Epithelial cell of proximal tubule (primary cell): Measurements from ENCODE around the gene SLC10A6. TPM values are rescaled to one million over a fixed set of nuclear protein-coding genes. Genes with fewer than 3 reads are reported as not detected.

ENCODE experiments used
- DNase-seq: peaks from one replicate; pipeline ENCODE4 v3.0.0-alpha.2; 2011; ENCODE audit warnings: low read depth
- H3K4me3 ChIP-seq: 2 replicates; pipeline ENCODE4 v1.5.1; 2011; ENCODE audit warnings: low read depth, mild to moderate bottlenecking, low read length
- total RNA-seq: library from RNA; depleted of rRNA; stranded (reverse); fragments of >200 nt; gene quantifications from 2 replicates; pipeline ENCODE4 v1.2.3, GENCODE V29; 2015
- TF ChIP-seq, protein P1 (sequence below): conservative IDR thresholded peaks from 2 replicates; pipeline ENCODE4 v1.5.1; 2012; ENCODE audit warnings: low read depth, mild to moderate bottlenecking, low read length

SLC10A6 gene
- total RNA-seq, 1 donor from 2014 or later: not detected

DNA sequence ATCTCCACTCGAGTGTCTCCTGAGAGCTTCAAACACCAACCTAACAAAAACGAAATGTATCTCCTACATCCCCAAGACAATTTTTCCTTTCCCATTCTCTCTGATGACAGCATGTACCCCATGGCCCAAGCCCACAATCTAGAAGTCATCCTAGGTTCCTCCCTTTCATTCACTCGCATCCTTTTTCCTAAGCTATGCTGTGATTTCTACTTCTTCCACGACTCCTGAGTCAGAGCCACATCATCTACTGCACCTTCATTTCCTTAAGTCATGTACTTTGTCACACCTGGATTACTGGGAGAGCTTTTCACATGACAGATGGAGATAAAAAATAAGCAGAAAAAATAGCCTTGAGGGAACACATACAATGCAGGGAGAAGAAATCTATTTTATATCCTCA is 23.0 kb upstream of the SLC10A6 start:
- TF ChIP-seq, protein P1, sequence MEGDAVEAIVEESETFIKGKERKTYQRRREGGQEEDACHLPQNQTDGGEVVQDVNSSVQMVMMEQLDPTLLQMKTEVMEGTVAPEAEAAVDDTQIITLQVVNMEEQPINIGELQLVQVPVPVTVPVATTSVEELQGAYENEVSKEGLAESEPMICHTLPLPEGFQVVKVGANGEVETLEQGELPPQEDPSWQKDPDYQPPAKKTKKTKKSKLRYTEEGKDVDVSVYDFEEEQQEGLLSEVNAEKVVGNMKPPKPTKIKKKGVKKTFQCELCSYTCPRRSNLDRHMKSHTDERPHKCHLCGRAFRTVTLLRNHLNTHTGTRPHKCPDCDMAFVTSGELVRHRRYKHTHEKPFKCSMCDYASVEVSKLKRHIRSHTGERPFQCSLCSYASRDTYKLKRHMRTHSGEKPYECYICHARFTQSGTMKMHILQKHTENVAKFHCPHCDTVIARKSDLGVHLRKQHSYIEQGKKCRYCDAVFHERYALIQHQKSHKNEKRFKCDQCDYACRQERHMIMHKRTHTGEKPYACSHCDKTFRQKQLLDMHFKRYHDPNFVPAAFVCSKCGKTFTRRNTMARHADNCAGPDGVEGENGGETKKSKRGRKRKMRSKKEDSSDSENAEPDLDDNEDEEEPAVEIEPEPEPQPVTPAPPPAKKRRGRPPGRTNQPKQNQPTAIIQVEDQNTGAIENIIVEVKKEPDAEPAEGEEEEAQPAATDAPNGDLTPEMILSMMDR: no peak
- H3K4me3 ChIP-seq: no peak overlapping the region
- DNase-seq: no peak

DNA sequence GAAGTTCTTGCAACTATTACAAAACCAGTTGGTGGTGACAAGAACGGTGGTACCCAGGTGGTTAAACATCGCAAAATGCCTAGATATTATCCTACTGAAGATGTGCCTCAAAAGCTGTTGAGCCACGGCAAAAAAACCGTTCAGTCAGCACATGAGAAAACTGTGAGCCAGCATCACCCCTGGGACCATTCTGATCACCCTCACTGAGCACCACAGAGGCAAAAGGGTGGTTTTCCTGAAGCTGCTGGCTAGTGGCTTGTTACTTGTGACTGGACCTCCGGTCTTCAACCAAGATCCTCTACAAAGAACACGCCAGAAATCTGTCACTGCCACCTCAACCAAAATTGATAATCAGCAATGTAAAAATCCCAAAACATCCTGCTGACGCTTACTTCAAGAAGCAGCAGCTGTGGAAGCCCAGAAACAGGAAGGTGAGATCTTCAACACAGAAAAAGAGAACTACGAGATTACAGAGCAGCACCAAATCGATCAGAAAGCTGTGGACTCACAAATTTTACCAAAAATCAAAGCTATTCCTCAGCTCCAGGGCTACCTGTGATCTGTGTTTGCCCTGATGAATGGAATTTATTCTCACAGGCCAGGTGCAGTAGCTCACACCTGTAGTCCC is 21.4 kb upstream of the SLC10A6 start:
- TF ChIP-seq, protein P1: no peak
- no peak for DNase-seq
- H3K4me3 ChIP-seq: no peak overlapping the region

DNA sequence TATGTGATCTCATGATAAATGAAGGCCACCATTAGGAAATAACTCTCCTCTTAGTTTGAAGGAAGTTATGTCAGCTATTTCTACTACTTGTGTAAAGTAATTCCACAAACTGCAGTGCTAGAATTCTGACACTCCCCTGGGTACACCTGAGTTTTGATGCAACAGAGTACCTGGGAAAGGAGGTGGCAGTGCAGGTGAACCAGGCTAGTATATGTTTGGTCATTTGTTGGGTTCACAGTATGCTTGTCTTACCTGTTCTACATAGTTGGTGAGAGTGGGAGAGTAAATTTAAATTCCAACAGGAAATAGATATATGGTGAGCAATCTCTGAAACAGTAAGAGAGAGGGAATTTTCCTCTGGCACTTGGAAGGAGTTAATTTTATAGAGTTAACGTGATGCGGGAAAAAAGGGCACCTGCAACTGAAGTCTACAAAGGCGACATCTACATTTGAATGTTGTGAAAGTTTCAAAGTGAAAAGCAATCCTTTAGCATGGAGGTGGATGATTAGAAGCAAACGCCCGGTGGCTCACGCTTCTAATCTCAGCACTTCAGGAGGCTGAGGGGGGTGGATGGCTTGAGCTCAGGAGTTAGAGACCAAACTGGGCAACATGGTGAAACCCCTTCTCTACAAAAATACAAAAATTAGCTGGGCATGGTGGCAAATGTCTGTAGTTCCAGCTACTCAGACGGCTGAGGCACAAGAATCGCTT is 8.3 kb upstream of the SLC10A6 start:
- no peak for DNase-seq
- TF ChIP-seq, protein P1: no peak
- H3K4me3 ChIP-seq: no peak overlapping the region

DNA sequence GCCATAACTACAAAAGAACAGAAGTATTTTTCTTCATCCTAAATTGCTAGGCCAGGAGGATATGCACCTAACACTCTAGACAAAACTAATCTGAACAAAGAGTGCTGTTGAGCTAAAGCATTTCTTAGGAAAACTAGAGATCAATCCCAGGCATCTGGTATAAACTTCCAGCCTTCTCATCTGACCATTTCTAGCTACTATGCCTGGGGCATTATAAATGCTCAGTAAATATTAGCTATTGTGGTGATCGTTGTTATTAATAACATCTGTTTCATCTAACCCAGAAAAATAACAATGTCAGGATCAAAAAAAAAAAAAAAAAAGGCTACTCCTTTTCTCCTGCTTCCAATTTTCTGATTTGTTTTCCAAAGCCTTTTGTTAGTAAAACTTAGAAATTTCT is 7.7 kb upstream of the SLC10A6 start:
- DNase-seq: no peak
- no peak overlapping the region for H3K4me3 ChIP-seq
- TF ChIP-seq, protein P1: no peak

DNA sequence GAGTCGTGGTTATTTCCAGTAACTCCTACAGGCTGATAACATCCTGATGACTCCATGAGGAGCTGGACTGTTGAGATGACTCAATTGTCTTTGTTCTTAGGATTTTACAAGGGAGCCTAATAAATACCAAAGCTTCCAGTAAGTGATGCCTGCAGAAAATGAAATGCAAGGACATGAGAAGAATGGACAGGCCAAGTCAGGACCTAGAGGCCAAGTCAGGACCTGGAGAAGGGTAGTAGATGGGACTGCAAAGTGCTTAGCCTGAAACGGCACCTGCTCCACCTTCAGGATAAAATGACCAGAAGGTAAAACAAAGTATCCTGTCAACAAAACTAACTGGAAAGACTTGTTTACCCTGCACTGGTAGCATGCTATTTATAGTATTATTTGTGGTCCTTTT is 6.4 kb upstream of the SLC10A6 start:
- TF ChIP-seq, protein P1: no peak

DNA sequence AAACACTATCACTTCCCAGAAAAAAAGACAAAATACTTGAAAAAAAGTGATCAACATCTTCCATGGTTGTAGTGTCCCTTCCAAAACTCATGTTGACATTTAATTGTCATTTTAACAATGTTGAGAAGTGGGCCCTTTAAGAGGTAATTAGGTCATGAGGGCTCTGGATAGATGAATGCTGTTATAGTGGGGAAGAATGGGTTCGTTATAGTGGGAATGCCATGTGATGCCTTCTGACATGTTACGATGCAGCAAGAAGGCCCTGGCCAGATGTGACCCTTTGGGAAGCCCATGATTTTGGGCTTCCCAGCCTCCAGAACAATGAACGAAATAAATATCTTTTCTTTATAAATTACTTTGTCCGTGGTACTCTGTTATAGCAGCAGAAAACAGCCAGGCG is 4.0 kb upstream of the SLC10A6 start:
- no peak for DNase-seq
- TF ChIP-seq, protein P1: no peak
- no peak overlapping the region for H3K4me3 ChIP-seq

More for the DNA sequence above, 6.4 kb upstream of the SLC10A6 start:
- DNase-seq: no peak
- H3K4me3 ChIP-seq: no peak overlapping the region

DNA sequence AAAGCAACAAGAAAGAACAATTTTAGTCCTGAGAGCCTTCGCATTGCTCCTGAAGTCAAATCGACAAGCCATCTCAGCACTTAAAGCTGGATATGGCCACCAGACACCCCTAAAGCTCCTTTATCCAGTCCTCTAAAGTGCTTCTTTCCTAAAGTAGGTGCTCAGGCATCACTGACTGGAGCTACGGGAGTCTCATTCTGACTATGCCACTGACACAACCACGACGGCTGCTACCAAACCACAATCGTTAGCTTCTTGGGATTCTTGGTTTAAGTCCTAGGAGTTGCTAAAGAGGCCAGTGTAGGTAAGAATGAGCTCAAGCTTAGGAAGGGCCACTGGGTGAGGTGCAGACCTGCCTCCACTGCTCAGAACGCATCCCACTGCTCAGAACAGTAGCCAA is 1.0 kb downstream of the SLC10A6 start:
- no peak for DNase-seq
- no peak overlapping the region for H3K4me3 ChIP-seq
- TF ChIP-seq, protein P1: no peak
